ENCODE results near the gene COX5A. TPM values are rescaled to one million over a fixed set of nuclear protein-coding genes. Genes with fewer than 3 reads are reported as not detected.

The COX5A gene
- total and polyA plus RNA-seq, 2 of the 13 experiments (the other 11 are each of a cell fraction or from before 2014, with no cell fraction given): 158 to 218 TPM

DNA sequence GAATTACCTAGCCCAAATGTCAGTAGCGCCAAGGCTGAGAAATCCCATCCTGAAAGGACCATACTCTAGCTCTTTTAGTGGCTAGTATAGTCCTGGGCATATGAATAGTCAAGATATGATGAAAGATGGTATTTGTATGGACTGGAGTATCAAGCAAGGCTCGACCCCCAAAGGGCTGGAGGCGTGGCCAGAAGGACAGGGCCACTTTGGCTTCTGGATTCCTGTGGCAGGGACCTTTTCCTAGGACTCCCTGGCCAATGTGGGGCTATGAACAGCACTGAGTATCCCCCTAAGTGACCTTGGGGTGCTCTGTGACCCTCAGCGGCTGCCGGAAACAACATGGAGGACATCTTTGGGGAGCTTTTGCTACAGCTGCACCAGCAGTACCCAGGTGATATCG is 42.0 kb downstream of the COX5A start (continued):
- TF ChIP-seq POLR2G (IDR thresholded peaks at IDR 0.05; ENCODE audit: low read depth, low read length): peak; percentile 51; the same call in 1 of the 2 replicates
- TF ChIP-seq ZNF891 (CRISPR knock-in tag; IDR thresholded peaks at IDR 0.05): no peak
- no peak for TF ChIP-seq FOXK1 (CRISPR knock-in tag; IDR thresholded peaks at IDR 0.05; ENCODE audit: borderline replicate concordance, low read depth)
- TF ChIP-seq, protein P1, sequence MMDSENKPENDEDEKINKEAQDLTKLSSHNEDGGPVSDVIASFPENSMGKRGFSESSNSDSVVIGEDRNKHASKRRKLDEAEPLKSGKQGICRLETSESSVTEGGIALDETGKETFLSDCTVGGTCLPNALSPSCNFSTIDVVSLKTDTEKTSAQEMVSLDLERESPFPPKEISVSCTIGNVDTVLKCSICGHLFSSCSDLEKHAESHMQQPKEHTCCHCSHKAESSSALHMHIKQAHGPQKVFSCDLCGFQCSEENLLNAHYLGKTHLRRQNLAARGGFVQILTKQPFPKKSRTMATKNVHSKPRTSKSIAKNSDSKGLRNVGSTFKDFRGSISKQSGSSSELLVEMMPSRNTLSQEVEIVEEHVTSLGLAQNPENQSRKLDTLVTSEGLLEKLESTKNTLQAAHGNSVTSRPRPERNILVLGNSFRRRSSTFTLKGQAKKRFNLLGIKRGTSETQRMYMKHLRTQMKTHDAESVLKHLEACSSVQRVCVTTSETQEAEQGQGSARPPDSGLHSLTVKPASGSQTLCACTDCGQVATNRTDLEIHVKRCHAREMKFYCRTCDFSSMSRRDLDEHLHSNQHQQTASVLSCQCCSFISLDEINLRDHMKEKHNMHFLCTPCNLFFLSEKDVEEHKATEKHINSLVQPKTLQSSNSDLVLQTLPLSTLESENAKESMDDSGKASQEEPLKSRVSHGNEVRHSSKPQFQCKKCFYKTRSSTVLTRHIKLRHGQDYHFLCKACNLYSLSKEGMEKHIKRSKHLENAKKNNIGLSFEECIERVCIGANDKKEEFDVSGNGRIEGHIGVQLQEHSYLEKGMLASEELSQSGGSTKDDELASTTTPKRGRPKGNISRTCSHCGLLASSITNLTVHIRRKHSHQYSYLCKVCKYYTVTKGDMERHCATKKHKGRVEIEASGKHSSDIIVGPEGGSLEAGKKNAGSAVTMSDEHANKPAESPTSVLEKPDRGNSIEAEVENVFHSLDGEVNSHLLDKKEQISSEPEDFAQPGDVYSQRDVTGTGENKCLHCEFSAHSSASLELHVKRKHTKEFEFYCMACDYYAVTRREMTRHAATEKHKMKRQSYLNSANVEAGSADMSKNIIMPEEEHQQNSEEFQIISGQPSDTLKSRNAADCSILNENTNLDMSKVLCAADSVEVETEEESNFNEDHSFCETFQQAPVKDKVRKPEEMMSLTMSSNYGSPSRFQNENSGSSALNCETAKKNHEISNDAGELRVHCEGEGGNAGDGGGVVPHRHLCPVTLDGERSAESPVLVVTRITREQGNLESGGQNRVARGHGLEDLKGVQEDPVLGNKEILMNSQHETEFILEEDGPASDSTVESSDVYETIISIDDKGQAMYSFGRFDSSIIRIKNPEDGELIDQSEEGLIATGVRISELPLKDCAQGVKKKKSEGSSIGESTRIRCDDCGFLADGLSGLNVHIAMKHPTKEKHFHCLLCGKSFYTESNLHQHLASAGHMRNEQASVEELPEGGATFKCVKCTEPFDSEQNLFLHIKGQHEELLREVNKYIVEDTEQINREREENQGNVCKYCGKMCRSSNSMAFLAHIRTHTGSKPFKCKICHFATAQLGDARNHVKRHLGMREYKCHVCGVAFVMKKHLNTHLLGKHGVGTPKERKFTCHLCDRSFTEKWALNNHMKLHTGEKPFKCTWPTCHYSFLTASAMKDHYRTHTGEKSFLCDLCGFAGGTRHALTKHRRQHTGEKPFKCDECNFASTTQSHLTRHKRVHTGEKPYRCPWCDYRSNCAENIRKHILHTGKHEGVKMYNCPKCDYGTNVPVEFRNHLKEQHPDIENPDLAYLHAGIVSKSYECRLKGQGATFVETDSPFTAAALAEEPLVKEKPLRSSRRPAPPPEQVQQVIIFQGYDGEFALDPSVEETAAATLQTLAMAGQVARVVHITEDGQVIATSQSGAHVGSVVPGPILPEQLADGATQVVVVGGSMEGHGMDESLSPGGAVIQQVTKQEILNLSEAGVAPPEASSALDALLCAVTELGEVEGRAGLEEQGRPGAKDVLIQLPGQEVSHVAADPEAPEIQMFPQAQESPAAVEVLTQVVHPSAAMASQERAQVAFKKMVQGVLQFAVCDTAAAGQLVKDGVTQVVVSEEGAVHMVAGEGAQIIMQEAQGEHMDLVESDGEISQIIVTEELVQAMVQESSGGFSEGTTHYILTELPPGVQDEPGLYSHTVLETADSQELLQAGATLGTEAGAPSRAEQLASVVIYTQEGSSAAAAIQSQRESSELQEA (CRISPR knock-in tag; IDR thresholded peaks at IDR 0.05; ENCODE audit: not compliant biosample characterization): no peak
- TF ChIP-seq ZNF3 (CRISPR knock-in tag; IDR thresholded peaks at IDR 0.05): no peak
- no peak for TF ChIP-seq ZNF24 (IDR thresholded peaks at IDR 0.05)
- TF ChIP-seq TOPORS (CRISPR knock-in tag; IDR thresholded peaks at IDR 0.05): no peak
- no peak for TF ChIP-seq GABPA (IDR thresholded peaks at IDR 0.05; ENCODE audit: low read depth, low read length)
- TF ChIP-seq GABPA (CRISPR knock-in tag; IDR thresholded peaks at IDR 0.05; ENCODE audit: low read depth): no peak
- TF ChIP-seq, protein P2, sequence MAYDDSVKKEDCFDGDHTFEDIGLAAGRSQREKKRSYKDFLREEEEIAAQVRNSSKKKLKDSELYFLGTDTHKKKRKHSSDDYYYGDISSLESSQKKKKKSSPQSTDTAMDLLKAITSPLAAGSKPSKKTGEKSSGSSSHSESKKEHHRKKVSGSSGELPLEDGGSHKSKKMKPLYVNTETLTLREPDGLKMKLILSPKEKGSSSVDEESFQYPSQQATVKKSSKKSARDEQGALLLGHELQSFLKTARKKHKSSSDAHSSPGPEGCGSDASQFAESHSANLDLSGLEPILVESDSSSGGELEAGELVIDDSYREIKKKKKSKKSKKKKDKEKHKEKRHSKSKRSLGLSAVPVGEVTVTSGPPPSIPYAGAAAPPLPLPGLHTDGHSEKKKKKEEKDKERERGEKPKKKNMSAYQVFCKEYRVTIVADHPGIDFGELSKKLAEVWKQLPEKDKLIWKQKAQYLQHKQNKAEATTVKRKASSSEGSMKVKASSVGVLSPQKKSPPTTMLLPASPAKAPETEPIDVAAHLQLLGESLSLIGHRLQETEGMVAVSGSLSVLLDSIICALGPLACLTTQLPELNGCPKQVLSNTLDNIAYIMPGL (CRISPR knock-in tag; IDR thresholded peaks at IDR 0.05; ENCODE audit: borderline replicate concordance in 1 of 2, low read depth in 1 of 2): no peak
- no peak for TF ChIP-seq ZFP41 (CRISPR knock-in tag; IDR thresholded peaks at IDR 0.05; ENCODE audit: borderline replicate concordance)
- TF ChIP-seq RBFOX2 (IDR thresholded peaks at IDR 0.05; ENCODE audit: low read depth, low read length): peak; percentile 14; the same call in 1 of the 2 replicates
- no peak for TF ChIP-seq ZNF282 (IDR thresholded peaks at IDR 0.05; ENCODE audit: partially characterized antibody)
- no peak for TF ChIP-seq ZSCAN31 (CRISPR knock-in tag; IDR thresholded peaks at IDR 0.05; ENCODE audit: low read depth)
- no peak for TF ChIP-seq KDM5B (CRISPR knock-in tag; IDR thresholded peaks at IDR 0.05; ENCODE audit: borderline replicate concordance)
- no peak for TF ChIP-seq ZNF577 (CRISPR knock-in tag; IDR thresholded peaks at IDR 0.05; ENCODE audit: borderline replicate concordance, low read depth)
- no peak for TF ChIP-seq ESRRA (CRISPR knock-in tag; IDR thresholded peaks at IDR 0.05; ENCODE audit: low read depth)
- no peak for TF ChIP-seq ZFAT (CRISPR knock-in tag; conservative IDR thresholded peaks at IDR 0.05)
- TF ChIP-seq ZNF724P (CRISPR knock-in tag; IDR thresholded peaks at IDR 0.05; ENCODE audit: borderline replicate concordance): no peak

Data from HepG2 (cell line).